ENCODE measurements around the gene ART1.
"Not testable (repeated sequence)": the region's sequence is repeated elsewhere in the genome, so short reads cannot be mapped to it uniquely, and the experiment has no call there.

ART1 gene, protein sequence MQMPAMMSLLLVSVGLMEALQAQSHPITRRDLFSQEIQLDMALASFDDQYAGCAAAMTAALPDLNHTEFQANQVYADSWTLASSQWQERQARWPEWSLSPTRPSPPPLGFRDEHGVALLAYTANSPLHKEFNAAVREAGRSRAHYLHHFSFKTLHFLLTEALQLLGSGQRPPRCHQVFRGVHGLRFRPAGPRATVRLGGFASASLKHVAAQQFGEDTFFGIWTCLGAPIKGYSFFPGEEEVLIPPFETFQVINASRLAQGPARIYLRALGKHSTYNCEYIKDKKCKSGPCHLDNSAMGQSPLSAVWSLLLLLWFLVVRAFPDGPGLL

DNA sequence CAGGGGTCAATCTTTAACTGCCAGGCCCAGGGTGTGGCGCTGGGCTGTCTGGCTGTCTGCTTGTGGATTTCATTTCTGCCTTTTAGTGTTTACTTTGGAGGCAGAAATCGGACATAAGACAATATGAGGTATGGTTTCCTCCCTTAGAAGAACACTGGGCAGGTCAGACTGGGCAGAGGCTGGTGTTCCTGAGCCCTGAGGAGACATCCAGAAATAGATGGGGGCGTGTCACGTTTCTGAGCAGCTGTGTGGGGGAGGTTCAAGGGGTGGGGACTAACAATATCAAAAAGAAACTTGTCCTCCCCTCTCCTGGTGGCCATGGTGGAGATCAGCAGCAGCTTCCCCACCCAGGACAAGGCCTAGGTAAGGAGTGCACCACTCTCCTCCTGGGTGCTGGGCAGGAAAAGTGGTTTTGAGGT, at the start of gene ART1:
ART1 (plus strand) TSS at position 312 of the 419 bp plus-strand sequence. CDS start 14,086 bp downstream, outside the sequence.
- no peak for DNase-seq

DNA sequence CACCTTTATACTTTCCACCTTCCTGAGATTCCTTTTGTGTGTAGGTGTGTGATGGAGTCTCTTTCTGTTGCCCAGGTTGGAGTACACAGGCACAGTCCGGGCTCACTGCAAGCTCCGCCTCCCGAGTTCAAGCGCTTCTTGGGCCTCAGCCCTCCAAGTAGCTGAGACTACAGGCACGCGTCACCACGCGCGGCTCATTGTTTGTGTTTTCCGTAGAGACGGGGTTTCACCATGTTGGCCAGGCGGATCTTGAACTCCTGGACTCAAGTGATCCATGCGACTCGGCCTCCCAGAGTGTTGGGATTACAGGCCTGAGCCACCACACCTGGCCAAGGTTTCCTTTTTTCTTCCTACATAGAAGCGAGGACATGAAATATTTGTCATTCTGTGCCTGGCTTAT, 47.2 kb upstream of the ART1 start:
- not testable (repeated sequence) for DNase-seq

DNA sequence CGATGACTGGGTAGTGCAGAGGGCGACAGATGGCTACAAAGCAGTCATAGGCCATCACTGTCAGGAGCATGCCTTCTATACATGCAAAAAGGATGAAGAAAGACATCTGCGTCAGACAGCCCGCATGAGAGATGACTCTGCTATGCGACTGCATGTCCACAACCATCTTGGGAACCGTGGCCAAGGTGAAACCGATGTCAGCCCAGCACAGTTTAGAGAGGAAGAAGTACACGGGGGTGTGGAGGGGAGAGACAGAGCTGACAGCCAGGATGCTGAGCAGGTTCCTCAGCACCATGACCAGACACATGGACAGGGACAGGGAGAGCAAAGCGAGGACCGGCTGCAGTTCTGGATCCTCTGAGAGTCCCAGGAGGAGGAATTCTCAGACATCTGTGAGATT, 44.7 kb upstream of the ART1 start:
- DNase-seq, result not testable (repeated sequence)

DNA sequence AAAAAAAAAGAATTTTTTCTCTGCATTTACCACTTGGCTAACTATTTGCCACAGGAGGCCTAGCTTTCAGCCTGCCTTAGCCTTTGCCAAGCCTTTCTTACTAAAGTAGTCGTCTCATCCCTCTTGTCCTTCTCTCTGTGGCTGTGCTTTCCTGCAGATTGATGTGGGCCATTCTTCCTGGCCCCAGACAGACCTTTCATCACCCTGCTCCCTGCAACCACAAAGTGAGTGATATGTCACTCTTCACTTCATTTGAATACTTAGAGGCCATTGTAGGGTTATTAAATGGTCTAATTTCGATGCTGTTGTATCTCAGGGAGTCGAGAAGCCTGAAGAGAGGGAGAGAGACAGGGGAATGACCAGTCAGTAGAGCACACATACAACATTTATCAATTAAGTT, 40.8 kb upstream of the ART1 start:
- DNase-seq, result no peak

DNA sequence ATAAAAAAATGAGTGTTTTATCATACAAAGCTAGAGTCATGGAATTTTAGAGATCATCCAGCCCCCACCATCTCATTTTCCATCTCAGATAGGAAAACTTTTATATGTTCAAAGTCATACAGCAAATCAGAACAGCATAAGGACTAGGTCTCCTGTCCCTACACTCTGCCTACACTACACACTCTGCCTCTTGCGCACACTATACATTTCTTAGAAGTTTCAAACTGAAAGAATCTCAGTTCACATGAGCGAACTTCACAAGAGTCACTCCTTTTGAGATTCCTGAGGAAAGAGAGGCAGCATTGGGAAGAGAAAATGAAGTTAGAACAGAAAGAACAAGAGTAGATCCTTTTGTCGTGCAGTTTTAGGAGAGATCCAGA, 39.7 kb upstream of the ART1 start:
- DNase-seq, result no peak

DNA sequence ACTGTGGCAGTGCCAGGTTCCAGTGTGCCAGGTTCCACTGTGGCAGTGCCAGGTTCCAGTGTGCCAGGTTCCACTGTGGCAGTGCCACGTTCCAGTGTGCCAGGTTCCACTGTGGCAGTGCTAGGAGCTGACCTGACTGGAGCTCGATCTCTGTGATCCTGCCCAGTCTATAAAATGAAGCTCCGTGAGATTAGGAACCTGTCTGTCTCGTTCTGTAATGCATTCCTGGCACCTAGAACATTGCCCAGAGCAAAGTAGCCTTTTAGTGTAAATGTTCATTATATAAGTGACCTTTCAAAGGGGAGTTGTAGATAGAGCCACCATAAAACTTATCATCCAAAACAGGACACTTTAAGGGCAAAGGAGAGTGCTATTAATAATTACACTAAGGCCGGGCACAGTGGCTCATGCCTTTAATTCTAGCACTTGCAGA, 39.1 kb upstream of the ART1 start:
- no peak for DNase-seq

DNA sequence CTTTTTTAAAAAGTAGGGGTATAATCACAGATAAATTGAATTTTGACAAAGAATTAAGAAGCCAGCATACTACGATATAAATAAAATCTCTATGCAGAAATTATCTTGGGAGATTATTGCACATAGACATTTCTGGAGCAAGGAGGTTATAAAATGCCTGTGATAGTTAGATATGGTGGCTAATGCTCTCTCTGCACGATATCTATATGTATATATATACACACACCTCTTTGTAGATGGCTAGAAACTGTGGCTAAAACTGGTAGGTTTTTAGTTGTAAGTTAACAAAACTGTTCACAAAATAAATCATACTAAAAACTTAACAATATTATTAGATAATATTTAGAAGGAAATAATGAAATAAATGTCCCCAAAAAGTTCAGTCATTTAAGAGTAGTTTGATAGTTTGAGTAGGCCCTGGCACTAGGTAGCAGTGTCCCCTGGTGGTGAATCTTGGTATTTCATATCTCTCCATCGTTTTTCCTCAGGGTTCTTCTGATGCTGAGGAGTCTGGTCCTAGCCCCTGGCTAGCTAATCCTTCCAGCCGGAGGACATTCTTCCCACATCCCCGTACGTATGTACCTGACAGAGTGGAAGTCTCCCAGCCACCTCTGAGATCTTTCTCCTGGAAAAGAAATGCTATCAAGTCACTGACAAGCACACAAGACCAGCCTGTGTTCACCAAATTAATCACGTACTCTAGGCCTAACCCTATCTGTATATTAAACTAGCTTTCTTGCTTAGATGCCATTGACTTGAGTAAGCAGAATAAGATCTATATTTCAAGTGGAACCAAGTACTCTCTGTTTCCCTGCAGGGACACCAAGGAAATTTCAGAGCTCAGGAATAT, 35.3 kb upstream of the ART1 start:
- no peak for DNase-seq

DNA sequence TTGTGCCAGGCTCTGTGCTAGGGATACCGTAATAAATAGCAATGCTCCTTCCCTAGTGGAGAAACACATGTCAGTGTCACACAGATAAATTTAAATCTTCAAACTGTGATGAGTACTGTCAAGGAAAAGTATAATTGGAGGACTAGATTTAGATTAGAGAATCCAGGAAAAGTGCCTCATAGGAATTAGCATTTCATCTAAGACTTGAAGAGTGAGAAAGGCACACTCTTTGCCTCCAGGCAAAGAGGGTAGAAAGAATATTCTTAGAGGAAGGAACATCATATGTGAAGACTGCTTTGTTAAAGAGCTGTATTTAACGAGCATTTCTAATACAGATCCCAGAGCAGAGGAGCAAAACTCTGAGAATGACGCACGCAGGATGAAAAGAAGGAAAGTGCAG, 34.1 kb upstream of the ART1 start:
- no peak for DNase-seq

DNA sequence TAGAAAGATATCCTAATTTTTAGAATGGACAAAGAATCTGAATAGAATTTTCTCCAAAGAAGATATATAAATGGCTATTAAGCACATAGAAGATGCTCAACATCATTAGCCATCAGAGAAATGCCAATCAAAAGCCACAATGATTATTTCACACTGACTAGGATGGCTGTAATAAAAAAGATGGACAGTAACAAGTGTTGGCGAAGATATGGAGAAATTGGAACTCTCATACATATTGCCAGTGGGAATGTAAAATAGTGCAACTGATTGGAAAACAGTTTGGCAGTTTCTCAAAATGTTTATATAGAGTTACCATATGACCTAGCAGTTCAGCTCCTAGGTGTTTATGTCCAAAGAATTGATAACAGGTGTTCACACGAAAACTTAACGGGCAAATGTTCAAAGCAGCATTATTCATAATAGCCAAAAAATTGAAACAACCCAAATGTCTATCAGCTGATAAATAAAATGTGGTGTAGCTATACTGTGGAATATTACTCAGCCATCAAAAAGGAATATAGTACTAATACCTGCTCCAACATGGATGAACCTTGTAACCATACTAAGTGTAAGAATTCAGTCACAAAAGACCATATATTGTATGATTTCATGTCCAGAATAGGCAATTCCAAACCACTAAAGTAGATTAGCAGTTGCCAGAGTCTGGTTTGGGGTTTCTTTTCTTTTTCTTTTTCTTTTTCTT, 32.8 kb upstream of the ART1 start:
- no peak for DNase-seq

DNA sequence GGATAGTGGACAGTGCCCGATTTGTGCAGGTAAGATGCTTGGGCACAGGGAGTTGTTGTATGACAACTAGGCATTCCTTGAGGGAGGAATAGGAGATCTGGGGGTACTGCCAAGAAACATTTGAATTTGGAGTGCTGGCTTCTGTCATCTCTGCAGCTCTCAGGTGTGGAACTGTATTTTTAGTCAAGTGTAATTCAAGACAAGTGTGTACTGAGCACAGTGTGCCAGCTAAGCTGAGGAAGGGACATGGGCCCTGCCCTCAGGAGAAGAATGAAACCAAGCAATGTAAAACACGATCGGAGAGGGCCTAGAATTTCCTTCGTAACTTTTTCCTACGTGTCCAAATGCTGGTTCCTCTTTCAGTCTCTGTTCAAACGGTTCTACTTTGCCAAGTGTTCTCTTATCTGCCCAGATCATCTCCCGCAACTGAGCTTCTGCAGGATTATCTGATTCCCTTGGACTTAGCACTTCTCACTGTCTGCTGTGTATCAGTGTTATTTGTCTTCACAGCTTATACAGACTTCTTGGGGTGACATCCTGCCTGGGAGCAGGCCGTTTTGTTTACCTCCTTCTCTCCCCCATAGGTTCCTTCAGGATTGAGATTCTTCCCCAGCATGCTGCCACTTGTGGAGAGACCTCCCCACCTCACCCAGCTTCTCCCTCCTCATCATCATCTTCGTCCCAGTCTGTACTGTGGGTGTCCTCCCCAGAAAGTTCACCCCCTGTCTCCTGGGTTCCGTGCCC, 30.8 kb upstream of the ART1 start:
- no peak for DNase-seq

DNA sequence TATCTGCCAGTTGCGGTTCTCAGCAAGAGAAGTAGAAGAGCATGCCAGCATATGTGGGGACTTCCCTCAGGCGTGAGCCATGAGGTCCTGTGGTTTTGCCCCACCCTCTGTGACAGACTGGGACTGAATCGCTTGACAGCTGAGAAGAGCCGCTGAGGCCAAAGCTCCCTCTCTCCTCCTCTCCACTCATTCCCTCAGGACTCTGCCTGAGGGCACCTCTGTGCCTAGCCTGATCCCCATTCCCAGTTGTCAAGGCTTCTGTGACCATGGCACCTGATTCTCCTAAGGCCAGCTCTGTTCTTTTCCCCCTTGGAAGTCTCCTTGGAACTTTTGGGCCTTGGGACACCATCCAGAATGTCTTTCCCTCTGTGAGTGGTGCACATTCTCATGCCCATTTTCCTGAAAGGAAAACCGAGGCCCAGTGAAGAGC, 30.2 kb upstream of the ART1 start:
- no peak for DNase-seq

DNA sequence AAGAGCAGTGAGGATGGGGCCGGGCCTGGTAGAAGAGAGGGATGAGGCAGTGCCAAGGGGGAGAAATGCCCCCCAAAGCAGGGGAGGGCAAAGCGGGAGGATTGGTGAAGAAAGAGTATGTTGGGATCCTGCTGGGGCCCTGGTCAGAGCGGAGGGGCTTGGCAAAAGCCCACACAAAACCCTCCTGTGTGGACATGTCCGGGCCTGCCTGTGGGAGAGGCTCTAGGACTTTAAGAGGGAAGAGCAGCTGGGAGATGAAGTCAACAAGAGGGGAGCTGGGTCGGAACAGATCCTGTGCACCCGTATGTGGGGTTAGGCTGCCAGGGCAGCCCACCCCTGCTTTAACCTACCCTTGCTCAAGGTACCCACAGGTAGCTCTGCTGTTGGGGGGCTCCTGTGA, 28.9 kb upstream of the ART1 start:
- DNase-seq, result no peak

DNA sequence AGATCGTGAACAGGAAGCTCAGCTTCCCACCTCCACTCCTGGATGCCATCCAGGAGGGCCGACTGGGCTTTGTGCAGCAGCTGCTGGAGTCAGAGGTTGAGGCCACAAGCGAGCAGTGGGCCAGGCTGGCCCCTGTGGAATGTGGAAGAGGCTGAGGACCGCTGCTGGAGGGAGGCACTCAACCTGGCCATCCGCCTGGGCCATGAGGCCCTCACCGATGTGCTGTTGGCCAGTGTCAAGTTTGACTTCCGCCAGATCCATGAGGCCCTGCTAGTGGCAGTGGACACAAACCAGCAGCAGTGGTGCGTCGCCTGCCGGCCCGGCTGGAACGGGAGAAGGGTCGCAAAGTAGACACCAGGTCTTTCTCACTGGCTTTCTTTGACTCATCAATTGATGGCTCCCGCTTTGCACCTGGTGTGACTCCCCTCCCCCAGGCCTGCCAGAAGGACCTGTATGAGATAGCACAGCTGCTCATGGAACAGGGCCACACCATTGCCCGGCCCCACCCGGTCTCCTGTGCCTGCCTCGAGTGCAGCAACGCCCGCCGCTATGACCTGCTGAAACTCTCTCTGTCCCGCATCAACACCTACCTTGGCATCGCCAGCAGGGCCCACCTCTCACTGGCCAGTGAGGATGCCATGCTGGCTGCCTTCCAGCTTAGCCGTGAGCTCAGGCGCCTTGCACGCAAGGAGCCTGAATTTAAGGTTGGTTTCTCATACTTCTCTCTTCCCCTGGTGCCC, 28.0 kb upstream of the ART1 start:
- DNase-seq, result no peak

DNA sequence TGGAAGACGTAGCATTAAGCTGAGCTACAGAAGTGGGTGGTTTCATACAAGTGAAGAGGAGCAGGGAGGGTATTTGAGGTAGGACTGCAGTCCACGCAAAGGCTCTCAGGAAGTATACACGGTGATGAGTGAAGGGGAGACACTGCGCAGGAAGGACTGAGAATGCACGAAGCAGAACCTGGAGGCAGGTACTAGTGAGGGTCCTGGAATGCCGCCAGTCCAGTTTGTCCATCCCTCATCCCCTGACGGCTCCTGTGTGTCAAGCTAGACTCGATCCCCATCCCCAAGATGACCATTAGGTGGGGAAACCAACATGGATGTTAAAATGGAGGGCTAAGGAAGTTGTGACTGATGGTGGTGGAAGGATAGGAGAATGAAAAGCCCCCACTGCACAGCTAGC, 26.9 kb upstream of the ART1 start:
- DNase-seq, result no peak

DNA sequence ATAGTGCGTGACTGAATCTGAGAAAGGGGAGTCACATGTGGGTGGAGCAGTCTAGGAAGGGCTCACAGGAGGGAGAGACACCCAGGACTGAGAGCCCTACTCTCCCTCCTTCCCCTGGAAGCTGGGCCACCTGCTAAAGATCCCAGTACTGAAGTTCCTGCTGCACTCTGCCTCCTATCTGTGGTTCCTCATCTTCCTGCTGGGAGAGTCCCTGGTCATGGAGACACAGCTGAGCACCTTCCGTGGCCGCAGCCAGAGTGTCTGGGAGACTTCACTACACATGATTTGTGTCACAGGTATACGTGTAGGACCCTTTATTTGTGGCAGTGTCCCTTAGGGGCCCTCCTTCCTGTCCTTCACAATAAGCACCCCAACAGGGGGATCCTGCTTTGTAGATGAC, 22.4 kb upstream of the ART1 start:
- no peak for DNase-seq

DNA sequence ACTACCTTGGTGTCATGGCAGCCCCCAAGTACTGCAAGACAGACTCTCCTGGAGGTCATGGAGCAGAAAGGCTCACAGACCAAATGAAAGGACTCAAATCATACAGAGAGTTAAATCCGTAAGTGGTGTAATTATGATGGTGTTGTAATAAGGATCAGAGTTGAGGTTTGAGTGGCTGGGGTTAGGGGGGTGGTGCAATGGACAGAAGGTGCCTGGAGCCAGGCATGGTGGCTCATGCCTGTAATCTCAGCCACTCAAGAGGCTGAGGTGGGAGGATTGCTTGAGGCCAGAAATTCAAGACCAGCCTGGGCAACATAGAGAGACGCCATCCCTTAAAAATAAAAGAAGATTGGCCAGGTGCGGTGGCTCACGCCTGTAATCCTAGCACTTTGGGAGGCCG, 21.8 kb upstream of the ART1 start:
- DNase-seq, result no peak

DNA sequence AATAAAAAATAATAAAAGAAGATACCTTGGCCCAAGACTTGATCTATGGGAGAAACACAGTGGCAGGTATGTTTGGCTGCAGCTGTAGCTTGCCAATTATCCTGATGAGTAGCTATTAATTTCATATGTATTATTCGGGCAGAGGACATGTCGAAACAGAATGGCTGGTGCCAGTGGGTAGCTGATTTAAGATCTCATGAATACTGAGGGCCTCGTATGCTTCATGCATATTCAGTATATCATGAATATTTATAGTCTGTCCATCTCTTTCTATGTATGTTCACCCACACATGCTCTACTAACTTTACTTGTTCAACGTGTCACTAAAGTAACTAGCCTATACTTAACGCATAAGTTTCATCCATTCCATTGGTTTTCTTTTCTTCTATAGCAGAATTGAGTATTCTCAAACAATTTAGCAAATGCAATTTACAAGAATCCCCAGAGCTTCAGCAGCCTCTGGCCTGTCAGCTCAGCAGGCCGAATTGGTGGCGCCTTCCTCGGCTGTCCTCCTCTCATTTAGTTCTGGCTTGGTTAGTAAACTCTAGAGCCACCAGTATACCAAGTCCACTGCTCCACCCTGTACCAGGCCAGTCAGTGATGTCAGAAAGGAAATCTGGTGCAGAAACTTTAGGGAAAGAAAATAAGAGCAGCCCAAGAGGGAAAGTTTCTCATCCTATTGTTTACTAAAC, 21.0 kb upstream of the ART1 start:
- DNase-seq, result no peak

DNA sequence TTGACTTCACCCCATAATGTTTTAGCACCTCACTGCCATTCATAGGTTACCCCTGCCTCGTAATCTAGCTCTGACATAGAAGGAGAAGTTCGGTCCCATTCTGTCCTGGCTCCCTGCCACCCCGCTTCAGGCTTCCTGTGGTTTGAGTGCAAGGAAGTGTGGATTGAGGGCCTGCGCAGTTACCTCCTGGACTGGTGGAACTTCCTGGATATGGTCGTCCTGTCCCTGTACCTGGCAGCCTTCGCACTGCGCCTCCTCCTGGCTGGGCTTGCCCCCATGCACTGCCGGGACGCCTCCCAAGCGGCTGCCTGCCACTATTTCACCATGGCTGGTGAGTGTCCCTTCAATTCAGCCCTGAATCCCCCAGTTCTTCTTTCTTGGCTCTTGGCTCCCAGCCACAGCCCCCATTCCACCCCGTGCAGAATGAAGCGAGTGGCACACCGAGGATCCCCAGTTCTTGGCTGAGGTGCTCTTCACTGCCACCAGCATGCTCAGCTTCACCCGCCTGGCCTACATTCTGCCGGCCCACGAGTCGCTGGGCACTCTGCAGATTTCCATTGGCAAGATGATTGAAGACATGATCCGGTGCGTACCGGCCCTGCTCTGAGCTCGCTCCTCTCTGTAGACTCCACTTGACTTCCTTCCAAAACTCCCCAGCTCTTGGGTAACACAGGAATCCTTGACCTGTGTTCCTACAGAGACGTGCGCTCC, 18.5 kb upstream of the ART1 start:
- no peak for DNase-seq

DNA sequence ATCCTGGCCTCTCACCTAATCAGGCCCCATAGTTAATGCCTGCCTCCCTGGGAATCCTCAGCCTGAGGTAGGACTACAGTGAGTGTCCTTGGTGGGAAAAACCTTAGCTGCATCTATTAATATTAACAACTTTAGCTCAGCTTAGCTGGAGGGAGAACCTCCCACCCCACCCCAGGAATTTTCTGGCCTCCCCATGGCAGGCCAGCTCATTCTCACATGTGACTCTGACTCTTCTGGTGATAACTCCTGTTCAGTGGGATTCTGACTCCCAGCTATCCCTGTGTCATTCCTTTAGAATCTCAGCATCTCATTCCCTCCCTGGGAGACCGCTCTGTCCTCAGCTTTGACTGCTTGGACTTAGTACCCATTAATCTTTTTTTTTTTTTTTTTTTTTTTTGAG, 17.6 kb upstream of the ART1 start:
- DNase-seq, result no peak

DNA sequence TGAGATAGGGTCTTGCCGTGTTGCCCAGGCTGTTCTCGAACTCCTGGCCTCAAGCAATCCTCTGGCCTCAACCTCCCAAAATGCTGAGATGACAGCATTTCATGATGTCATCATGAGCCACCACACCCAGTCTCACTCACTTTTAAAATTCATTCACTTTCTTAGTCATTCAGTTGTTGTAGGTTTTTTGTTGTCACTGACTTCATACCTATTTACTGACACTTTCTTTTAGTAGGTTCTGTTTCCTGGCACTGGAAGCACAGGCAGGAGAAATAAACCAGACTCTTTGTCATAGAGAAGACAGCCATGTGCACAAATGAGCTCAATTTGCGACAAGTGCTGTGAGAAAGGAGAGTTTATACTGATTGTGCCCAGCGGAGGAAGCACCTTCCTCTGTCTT, 13.6 kb upstream of the ART1 start:
- DNase-seq, result no peak
